Stimulated activated naive CD8-positive, alpha-beta T cell treated with anti-CD3 and anti-CD28 coated beads, Interleukin-15, amount 100 ng/mL, for 72 hours (primary cell): Measurements from ENCODE around the gene ZNF185.

Experiments
- ATAC-seq: fragments of 150-1000 bp; cut with Tn5 transposase; 2 replicates; pipeline ENCODE4 v1.10.0; 2021; ENCODE audit warnings: mild to moderate bottlenecking, moderate library complexity
- DNase-seq, 2 donors: peaks; one replicate each; pipeline ENCODE4 v3.0.0; 2021 to 2022
- H3K27ac Mint-ChIP-seq, 2 donors: one replicate each; pipeline ENCODE4 v1.8.0; 2022; ENCODE audit warnings: mild to moderate bottlenecking in 2 of 2, mixed read lengths in 2 of 2, moderate library complexity in 2 of 2
- H3K27me3 Mint-ChIP-seq: one replicate; pipeline ENCODE4 v1.8.0; 2022; ENCODE audit warnings: mixed read lengths
- H3K4me1 Mint-ChIP-seq: one replicate; pipeline ENCODE4 v1.8.0; 2022; ENCODE audit warnings: mild to moderate bottlenecking, mixed read lengths
- H3K4me3 Mint-ChIP-seq, 2 donors: one replicate each; pipeline ENCODE4 v1.8.0; 2022; ENCODE audit warnings: mild to moderate bottlenecking in 2 of 2, mixed read lengths in 2 of 2, moderate library complexity in 1 of 2
- H3K9me3 Mint-ChIP-seq, 2 donors: one replicate each; pipeline ENCODE4 v1.8.0; 2022; ENCODE audit warnings: mixed read lengths in 2 of 2

Gene ZNF185

DNA sequence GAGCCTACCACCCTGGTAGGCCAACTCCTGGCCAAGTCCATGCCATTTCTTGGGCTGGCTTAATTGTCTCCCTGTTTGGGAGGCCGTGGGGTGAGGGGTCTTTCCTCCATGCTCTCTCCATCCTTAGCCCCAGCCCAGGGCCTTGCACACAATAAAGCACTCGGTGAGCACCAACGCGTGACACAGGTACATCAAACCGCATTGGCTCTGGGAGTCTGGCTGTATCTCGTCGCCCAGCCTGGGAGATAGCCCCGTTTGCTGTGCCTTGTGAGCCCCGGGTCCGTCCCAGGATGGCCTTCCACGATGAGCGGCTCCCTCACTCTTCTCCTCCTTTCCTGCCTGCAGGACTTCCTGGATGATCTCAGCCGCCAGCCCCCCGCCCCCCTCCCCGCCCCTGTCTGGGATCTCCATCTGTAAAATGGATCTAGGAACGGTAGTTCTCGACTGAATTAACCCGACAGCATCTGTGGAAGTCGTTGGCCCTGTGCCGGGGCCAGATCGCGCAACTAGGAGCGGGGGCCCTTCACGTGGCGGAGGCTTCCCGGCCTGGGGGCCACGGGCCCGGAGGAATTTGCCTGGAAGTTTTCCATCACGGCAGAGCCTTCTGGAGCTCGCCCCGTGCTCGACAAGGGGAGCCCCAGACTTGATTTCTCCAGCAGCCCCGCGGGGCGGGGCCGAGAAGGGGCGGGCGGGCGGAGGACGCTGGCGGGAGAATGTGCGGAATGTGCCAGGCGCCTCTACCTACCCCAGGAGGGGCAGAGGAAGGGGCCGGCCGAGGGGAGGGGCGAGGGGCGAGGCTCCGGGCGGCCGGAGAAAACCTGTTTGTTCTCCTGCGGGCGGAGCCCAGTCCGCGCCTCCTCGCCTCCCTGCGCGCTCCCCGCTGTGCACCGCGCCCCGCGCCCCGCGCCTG is at the start of gene ZNF185:
ZNF185 (plus strand) TSS at position 846 of the 910 bp plus-strand sequence. CDS start 16,423 bp downstream, outside the sequence.
- ATAC-seq (peak; percentile 31), DNase-seq (no peak)
- Mint-ChIP-seq H3K27me3 (peaks cover 31% of the 10 kb centered on the region), H3K27ac (no peak within 1 kb of the TSS), H3K4me3 (peak within 1 kb of the TSS; percentile 3 to 33), H3K4me1 (no peaks in the 10 kb centered on the region), H3K9me3 (no peaks in the 10 kb centered on the region)

DNA sequence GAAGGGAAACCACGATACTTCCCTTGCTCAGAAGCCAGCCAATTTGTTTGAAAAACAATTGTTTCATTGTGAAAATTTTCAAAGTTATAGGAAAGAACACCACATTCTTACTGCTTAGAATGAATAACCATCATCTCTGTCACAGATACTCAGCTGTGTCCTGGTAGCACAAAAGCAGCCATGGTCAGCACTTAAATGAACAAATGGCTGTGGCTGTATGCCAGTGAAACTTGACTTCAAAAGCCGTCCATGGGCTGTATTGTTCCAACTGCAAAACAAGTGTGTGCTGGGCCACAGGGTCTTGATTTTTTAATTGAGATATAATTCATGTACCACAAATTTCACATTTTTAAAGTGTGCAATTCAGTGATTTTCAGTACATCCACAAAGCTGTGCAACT is 47.4 kb upstream of the ZNF185 start:
- Mint-ChIP-seq H3K27me3 (no peaks in the 10 kb centered on the region), H3K9me3 (no peaks in the 10 kb centered on the region), H3K4me1 (no peaks in the 10 kb centered on the region), H3K4me3 (no peak overlapping the region), H3K27ac (no peak overlapping the region)
- ATAC-seq (no peak), DNase-seq (no peak)

GRCh38 chrX:152853986-152854385 is 43.9 kb upstream of the ZNF185 start:
- Mint-ChIP-seq H3K9me3 (no peaks in the 10 kb centered on the region), H3K4me1 (no peaks in the 10 kb centered on the region), H3K27me3 (no peaks in the 10 kb centered on the region), H3K27ac (no peak overlapping the region), H3K4me3 (no peak overlapping the region)
- ATAC-seq, result no peak
- DNase-seq, result no peak

DNA sequence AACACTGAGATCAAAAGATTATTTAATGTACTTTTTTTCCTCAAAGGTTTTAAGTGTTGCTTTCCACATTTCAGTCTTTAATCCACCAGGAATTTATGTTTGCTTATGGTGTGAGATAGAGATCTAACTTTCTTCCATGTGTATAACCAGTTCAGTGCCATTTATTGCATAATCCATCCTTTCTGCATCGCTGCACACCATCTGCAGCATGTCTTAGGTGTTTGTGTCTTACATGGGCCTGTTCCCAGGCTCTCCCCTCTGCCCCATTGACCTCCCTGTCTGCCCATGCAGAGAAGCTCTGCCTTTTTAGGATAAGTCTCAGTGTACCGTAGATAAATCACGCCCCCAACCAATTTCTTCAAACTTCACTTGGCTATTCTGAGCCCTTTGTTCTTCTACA is 36.8 kb upstream of the ZNF185 start:
- no peaks in the 10 kb centered on the region for H3K4me1 Mint-ChIP-seq
- ATAC-seq (no peak), DNase-seq (no peak)
- H3K27ac Mint-ChIP-seq, result no peak overlapping the region
- no peaks in the 10 kb centered on the region for H3K27me3 Mint-ChIP-seq
- H3K4me3 Mint-ChIP-seq, result no peak overlapping the region
- no peaks in the 10 kb centered on the region for H3K9me3 Mint-ChIP-seq

- Mint-ChIP-seq H3K4me3 (no peak overlapping the region), H3K27me3 (no peaks in the 10 kb centered on the region), H3K27ac (no peak overlapping the region), H3K4me1 (no peaks in the 10 kb centered on the region), H3K9me3 (no peaks in the 10 kb centered on the region)
- ATAC-seq (no peak), DNase-seq (no peak)
Measured at GRCh38 chrX:152861826-152862225, 36.0 kb upstream of the ZNF185 start.

GRCh38 chrX:152865232-152865920 is 32.5 kb upstream of the ZNF185 start:
- Mint-ChIP-seq H3K9me3 (no peaks in the 10 kb centered on the region), H3K4me1 (no peaks in the 10 kb centered on the region), H3K4me3 (no peak overlapping the region), H3K27me3 (no peaks in the 10 kb centered on the region), H3K27ac (no peak overlapping the region)
- DNase-seq (no peak), ATAC-seq (no peak)

DNA sequence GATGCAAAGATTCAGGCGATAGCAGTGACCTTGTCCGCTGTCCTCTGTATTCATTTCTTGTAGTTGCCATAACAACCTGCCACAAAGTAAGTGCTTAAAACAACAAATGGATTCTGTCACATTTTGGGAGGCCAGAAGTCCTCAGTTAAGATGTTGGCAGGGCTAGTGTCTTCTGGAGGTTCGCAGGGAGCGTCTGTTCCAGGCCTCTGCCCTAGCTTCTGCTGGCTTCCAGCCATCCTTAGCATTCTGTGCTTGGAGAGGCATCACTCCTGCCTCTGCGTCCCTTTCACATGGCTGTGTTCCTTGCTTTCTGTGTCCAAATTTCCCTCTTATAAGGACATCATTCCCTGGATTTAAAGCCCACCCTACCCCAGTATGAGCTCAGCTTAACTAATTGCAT is 31.5 kb upstream of the ZNF185 start:
- Mint-ChIP-seq H3K27me3 (no peaks in the 10 kb centered on the region), H3K4me3 (no peak overlapping the region), H3K9me3 (no peaks in the 10 kb centered on the region), H3K27ac (no peak overlapping the region), H3K4me1 (no peaks in the 10 kb centered on the region)
- ATAC-seq (no peak), DNase-seq (no peak)

GRCh38 chrX:152869972-152870371 is 27.9 kb upstream of the ZNF185 start:
- ATAC-seq (no peak), DNase-seq (no peak)
- H3K27ac Mint-ChIP-seq, result peak overlapping the region in 1 of 2 donors; percentile 68
- peaks cover 14% of the 10 kb centered on the region for H3K4me1 Mint-ChIP-seq
- no peak overlapping the region for H3K4me3 Mint-ChIP-seq
- H3K9me3 Mint-ChIP-seq, result no peaks in the 10 kb centered on the region
- no peaks in the 10 kb centered on the region for H3K27me3 Mint-ChIP-seq

DNA sequence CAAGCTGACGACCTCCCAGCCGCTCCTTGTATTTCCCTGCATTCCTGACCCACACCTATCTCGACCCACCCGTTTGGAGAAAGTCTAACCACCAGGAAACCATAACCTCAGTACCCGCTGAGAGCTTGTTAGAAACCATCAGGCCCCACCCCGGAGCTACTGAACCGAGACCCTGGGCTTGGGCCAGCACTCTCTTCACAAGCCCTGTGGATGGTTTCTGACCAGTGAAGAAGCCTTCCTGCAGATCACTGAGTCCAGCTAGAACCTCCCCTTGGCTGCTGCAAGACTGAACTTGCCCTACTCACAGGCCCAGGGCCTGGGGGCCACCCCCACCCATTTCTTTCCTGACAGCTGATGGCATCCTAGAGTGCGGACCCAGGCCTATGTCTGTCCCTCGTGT is 26.6 kb upstream of the ZNF185 start:
- Mint-ChIP-seq H3K27ac (peak overlapping the region in 1 of 2 donors; percentile 63), H3K27me3 (no peaks in the 10 kb centered on the region)

DNA sequence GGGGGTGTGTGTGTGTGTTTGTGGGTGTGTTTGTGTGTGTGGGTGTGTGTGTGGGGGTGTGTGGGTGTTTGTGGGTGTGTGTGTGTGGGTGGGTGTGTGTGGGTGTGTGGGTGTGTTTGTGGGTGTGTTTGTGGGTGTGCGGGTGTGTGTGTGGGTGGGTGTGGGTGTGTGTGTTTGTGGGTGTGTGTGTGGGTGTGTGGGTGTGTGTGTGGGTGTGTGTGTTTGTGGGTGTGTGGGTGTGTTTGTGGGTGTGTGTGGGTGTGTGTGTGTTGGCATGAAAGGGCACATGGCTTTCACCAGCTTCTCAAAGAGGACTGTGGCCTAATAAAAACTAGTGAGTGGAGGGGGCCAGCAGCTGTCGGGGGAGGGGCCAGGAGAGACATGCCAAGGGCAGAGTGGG is 25.3 kb upstream of the ZNF185 start:
- H3K27me3 Mint-ChIP-seq, result no peaks in the 10 kb centered on the region
- ATAC-seq (no peak), DNase-seq (no peak)
- peaks cover 14% of the 10 kb centered on the region for H3K4me1 Mint-ChIP-seq
- H3K4me3 Mint-ChIP-seq, result no peak overlapping the region
- H3K9me3 Mint-ChIP-seq, result no peaks in the 10 kb centered on the region
- H3K27ac Mint-ChIP-seq, result no peak overlapping the region

More for the DNA sequence above, 26.6 kb upstream of the ZNF185 start:
- Mint-ChIP-seq H3K4me3 (no peak overlapping the region), H3K9me3 (no peaks in the 10 kb centered on the region), H3K4me1 (peaks cover 14% of the 10 kb centered on the region)
- ATAC-seq, result no peak
- no peak for DNase-seq

- no peak overlapping the region for H3K4me3 Mint-ChIP-seq
- no peaks in the 10 kb centered on the region for H3K27me3 Mint-ChIP-seq
- peaks cover 14% of the 10 kb centered on the region for H3K4me1 Mint-ChIP-seq
- ATAC-seq (no peak), DNase-seq (no peak)
- no peak overlapping the region for H3K27ac Mint-ChIP-seq
- no peaks in the 10 kb centered on the region for H3K9me3 Mint-ChIP-seq
Measured at GRCh38 chrX:152873361-152873760, 24.5 kb upstream of the ZNF185 start.

DNA sequence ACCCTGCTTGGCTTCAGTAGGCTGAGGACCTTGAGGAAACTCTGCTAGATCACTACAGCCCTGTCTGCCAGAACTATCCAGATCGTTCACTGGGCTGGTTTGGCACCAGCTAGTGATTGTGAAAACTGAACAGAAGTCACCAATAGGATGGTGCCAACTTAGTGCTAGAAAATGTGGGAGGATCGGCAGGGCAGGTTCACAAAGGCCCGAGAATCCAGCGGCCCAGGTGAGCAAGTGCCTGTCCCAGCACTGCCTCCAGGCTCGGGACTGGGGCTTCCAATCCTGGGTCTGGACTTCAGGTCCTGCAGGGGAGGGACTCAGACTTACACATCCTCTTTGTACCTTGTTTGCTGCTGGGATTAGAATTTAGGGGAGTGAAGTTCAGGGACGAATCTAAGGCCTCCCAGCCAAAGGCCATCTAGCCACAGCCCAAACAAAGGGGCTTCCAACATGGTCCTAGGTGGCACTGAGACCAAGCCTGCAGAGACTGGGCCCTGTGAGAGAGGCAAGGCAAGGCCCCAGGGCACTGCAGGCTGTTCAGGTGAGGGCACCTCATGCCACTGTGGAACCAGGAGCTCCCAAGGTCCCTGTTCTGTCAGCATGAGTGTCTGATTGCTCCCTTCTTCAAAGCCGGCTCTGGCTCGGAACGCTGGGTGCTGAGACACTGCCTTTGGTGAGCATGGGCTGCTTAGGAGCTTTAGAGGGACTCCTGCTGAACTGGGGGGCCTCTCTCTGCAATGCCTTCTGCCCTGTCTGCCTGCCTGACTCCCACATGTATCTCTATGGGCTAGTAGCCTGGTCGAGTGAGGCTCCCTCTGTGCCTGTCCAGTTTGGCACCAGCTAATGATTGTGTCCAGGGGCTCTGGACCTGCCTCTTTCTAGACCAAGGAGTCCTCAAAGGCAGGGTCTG is 20.7 kb upstream of the ZNF185 start:
- no peak for DNase-seq
- Mint-ChIP-seq H3K27me3 (no peaks in the 10 kb centered on the region), H3K4me1 (peaks cover 7% of the 10 kb centered on the region), H3K27ac (no peak overlapping the region), H3K9me3 (no peaks in the 10 kb centered on the region), H3K4me3 (no peak overlapping the region)
- no peak for ATAC-seq

GRCh38 chrX:152878976-152879755 is 18.7 kb upstream of the ZNF185 start:
- Mint-ChIP-seq H3K4me3 (no peak overlapping the region), H3K27me3 (no peaks in the 10 kb centered on the region), H3K4me1 (no peaks in the 10 kb centered on the region), H3K9me3 (no peaks in the 10 kb centered on the region), H3K27ac (no peak overlapping the region)
- DNase-seq (no peak), ATAC-seq (no peak)

- ATAC-seq (no peak), DNase-seq (no peak)
- peaks cover 10% of the 10 kb centered on the region for H3K27me3 Mint-ChIP-seq
- no peak overlapping the region for H3K27ac Mint-ChIP-seq
- no peaks in the 10 kb centered on the region for H3K9me3 Mint-ChIP-seq
- H3K4me3 Mint-ChIP-seq, result no peak overlapping the region
- no peaks in the 10 kb centered on the region for H3K4me1 Mint-ChIP-seq
Measured at GRCh38 chrX:152881289-152881688, 16.6 kb upstream of the ZNF185 start.

GRCh38 chrX:152884171-152884570 is 13.7 kb upstream of the ZNF185 start:
- Mint-ChIP-seq H3K4me3 (no peak overlapping the region), H3K4me1 (no peaks in the 10 kb centered on the region), H3K27me3 (peaks cover 18% of the 10 kb centered on the region), H3K9me3 (no peaks in the 10 kb centered on the region), H3K27ac (no peak overlapping the region)
- ATAC-seq (no peak), DNase-seq (no peak)
